Measurements from ENCODE around the gene MCM8. TPM values are rescaled to one million over a fixed set of nuclear protein-coding genes. Genes with fewer than 3 reads are reported as not detected.

Gene MCM8
- total RNA-seq, 1 donor from 2014 or later = 0.96 TPM

- intact Hi-C loops (cut with DNase I) = no loop called here
- Histone ChIP-seq H3K27ac (no peak overlapping the region), H3K4me3 (no peak overlapping the region), H3K9me3 (no peaks in the 10 kb centered on the region), H3K36me3 (peaks cover 0 to 13% of the 10 kb centered on the region in 2 donors), H3K27me3 (no peaks in the 10 kb centered on the region), H3K4me1 (no peaks in the 10 kb centered on the region)
- DNase-seq (ENCODE audit: low spot score in 2 of 2) = no peak
- TF ChIP-seq CTCF (IDR thresholded peaks at IDR 0.05) = no peak
These were observed 16.5 kb upstream of the MCM8 start for GRCh38 chr20:5933802-5934436.

- intact Hi-C loops (cut with DNase I) = no loop called here
- peaks cover 14 to 28% of the 10 kb centered on the region in 2 donors for H3K36me3 ChIP-seq
- no peaks in the 10 kb centered on the region for H3K9me3 ChIP-seq
- no peak for DNase-seq (ENCODE audit: low spot score in 2 of 2)
- no peaks in the 10 kb centered on the region for H3K27me3 ChIP-seq
- H3K4me1 ChIP-seq = no peaks in the 10 kb centered on the region
- no peak overlapping the region for H3K27ac ChIP-seq
- no peak overlapping the region for H3K4me3 ChIP-seq
- TF ChIP-seq CTCF (IDR thresholded peaks at IDR 0.05) = no peak
These were observed 15.1 kb upstream of the MCM8 start for GRCh38 chr20:5935384-5935783.

GRCh38 chr20:5936238-5936637 is 14.2 kb upstream of the MCM8 start:
- Histone ChIP-seq H3K27ac (no peak overlapping the region), H3K4me1 (no peaks in the 10 kb centered on the region), H3K36me3 (peaks cover 23 to 37% of the 10 kb centered on the region in 2 donors), H3K9me3 (no peaks in the 10 kb centered on the region), H3K4me3 (no peak overlapping the region), H3K27me3 (no peaks in the 10 kb centered on the region)
- DNase-seq (ENCODE audit: low spot score in 2 of 2) = no peak
- intact Hi-C loops (cut with DNase I) = no loop called here
- TF ChIP-seq CTCF (IDR thresholded peaks at IDR 0.05) = no peak

GRCh38 chr20:5938456-5939029 is 11.9 kb upstream of the MCM8 start:
- intact Hi-C loops (cut with DNase I) = no loop called here
- H3K36me3 ChIP-seq = peaks cover 46 to 60% of the 10 kb centered on the region in 2 donors
- DNase-seq (ENCODE audit: low spot score in 2 of 2) = no peak
- TF ChIP-seq CTCF (IDR thresholded peaks at IDR 0.05) = no peak
- no peak overlapping the region for H3K4me3 ChIP-seq
- H3K4me1 ChIP-seq = no peaks in the 10 kb centered on the region
- H3K27me3 ChIP-seq = no peaks in the 10 kb centered on the region
- no peaks in the 10 kb centered on the region for H3K9me3 ChIP-seq
- H3K27ac ChIP-seq = no peak overlapping the region

GRCh38 chr20:5945963-5946362 is 4.5 kb upstream of the MCM8 start:
- Histone ChIP-seq H3K27ac (no peak overlapping the region), H3K27me3 (no peaks in the 10 kb centered on the region), H3K4me1 (peaks cover 3 to 5% of the 10 kb centered on the region in 2 donors), H3K36me3 (peaks cover 42 to 54% of the 10 kb centered on the region in 2 donors), H3K4me3 (no peak overlapping the region), H3K9me3 (no peaks in the 10 kb centered on the region)
- no peak for TF ChIP-seq CTCF (IDR thresholded peaks at IDR 0.05)
- intact Hi-C loops (cut with DNase I) = no loop called here
- no peak for DNase-seq (ENCODE audit: low spot score in 2 of 2)

Measured in ascending aorta (tissue), 2 donors.